Tibial nerve (tissue), 4 donors: ENCODE measurements around the gene CALCR.

Experiments
- CTCF ChIP-seq, 5 experiments: fragments of 200-600 bp in 3 of 5; fragments of 450-650 bp in 2 of 5; sonication (generic) in 3 of 5; IDR thresholded peaks; one replicate each; pipeline ENCODE4 v1.5.1; 2016 to 2019; ENCODE audit warnings: antibody characterized with exemption in 5 of 5, mild to moderate bottlenecking in 3 of 5, moderate library complexity in 2 of 5
- EP300 ChIP-seq, 2 donors: sonication (generic); formaldehyde crosslinking; IDR thresholded peaks; one replicate each; pipeline ENCODE4 v1.6.1; 2017; ENCODE audit warnings: antibody characterized with exemption in 2 of 2, mild to moderate bottlenecking in 1 of 2
- POLR2A ChIP-seq, 2 donors: fragments of 450-650 bp; IDR thresholded peaks; one replicate each; pipeline ENCODE4 v1.6.1; 2017; ENCODE audit warnings: antibody characterized with exemption in 2 of 2, mild to moderate bottlenecking in 2 of 2, moderate library complexity in 2 of 2

- TF ChIP-seq CTCF (IDR thresholded peaks at IDR 0.05) (no peak), POLR2A (IDR thresholded peaks at IDR 0.05) (no peak), EP300 (IDR thresholded peaks at IDR 0.05) (no peak)
Measured at GRCh38 chr7:93574646-93575554, at the start of gene CALCR.
